SK-N-SH (cell line): ENCODE measurements around the gene POP7. TPM values are rescaled to one million over a fixed set of nuclear protein-coding genes. Genes with fewer than 3 reads are reported as not detected.
A peak's percentile ranks its signal among the peaks of the same experiment; 100 is the strongest.

Experiments
- CTCF ChIA-PET: fragments of 300-600, 350-600 bp; formaldehyde crosslinking; extraction: SDS; loops from one replicate; lab custom pipeline; 2021; lab: Yijun Ruan, JAX
- POLR2A ChIA-PET: fragments of 350-600 bp; sonication (Branson Sonifier 250); formaldehyde crosslinking; extraction: SDS; loops from one replicate; lab custom pipeline; 2020; ENCODE audit warnings: antibody characterized with exemption, inconsistent platforms; lab: Yijun Ruan, JAX
- DNase-seq: peaks from one replicate; pipeline ENCODE4 v3.0.0; 2012
- H2AFZ ChIP-seq: fragments of 200-600 bp; sonication (generic); 2 replicates; pipeline ENCODE4 v1.8.1; 2016; ENCODE audit warnings: antibody characterized with exemption, mild to moderate bottlenecking, low read depth
- H3F3A ChIP-seq: fragments of 200-600 bp; sonication (generic); replicated peaks from 2 replicates; pipeline ENCODE3; 2016; ENCODE audit warnings: antibody characterized with exemption, mild to moderate bottlenecking; ENCODE audit not compliant: insufficient read depth
- H3K27ac ChIP-seq, 2 experiments: fragments of 200-500 bp in 1 of 2; fragments of 200-600 bp in 1 of 2; sonication (Bioruptor generic) in 1 of 2; sonication (generic), shearing (Covaris generic) in 1 of 2; 2 replicates each; pipeline versions ENCODE4 v1.5.1 to v1.6.1; 2014 to 2016; ENCODE audit warnings: low read depth in 2 of 2, inconsistent platforms in 1 of 2, low read length in 1 of 2, mild to moderate bottlenecking in 1 of 2, mixed read lengths in 1 of 2
- H3K27me3 ChIP-seq: fragments of 200-600 bp; sonication (generic), shearing (Covaris generic); 2 replicates; pipeline ENCODE4 v1.6.1; 2016; ENCODE audit warnings: mixed run types; ENCODE audit not compliant: insufficient read depth
- H3K36me3 ChIP-seq, 2 experiments: fragments of 200-500 bp in 1 of 2; fragments of 200-600 bp in 1 of 2; sonication (Bioruptor generic) in 1 of 2; sonication (generic) in 1 of 2; replicated peaks in 1 of 2; 2 replicates each; pipeline versions ENCODE3 to v1.5.1; 2014 to 2016; ENCODE audit warnings: low read length in 1 of 2, mild to moderate bottlenecking in 1 of 2; ENCODE audit not compliant: insufficient read depth in 2 of 2, control insufficient read depth in 1 of 2
- H3K4me1 ChIP-seq, 2 experiments: fragments of 200-500 bp in 1 of 2; fragments of 200-600 bp in 1 of 2; sonication (Bioruptor generic) in 1 of 2; sonication (generic), shearing (Covaris generic) in 1 of 2; 2 replicates each; pipeline versions ENCODE4 v1.5.1 to v1.6.1; 2014 to 2016; ENCODE audit warnings: low read depth in 1 of 2, low read length in 1 of 2, mixed run types in 1 of 2; ENCODE audit not compliant: insufficient read depth in 2 of 2, control insufficient read depth in 1 of 2
- H3K4me2 ChIP-seq: fragments of 200-600 bp; sonication (generic), shearing (Covaris generic); 2 replicates; pipeline ENCODE4 v1.6.1; 2017; ENCODE audit warnings: mixed run types
- H3K4me3 ChIP-seq, 2 experiments: fragments of 200-500 bp in 1 of 2; fragments of 200-600 bp in 1 of 2; sonication (Bioruptor generic) in 1 of 2; sonication (generic), shearing (Covaris generic) in 1 of 2; 2 replicates each; pipeline versions ENCODE4 v1.5.1 to v1.8.1; 2014 to 2016; ENCODE audit warnings: low read depth in 2 of 2, inconsistent platforms in 1 of 2, low read length in 1 of 2, mild to moderate bottlenecking in 1 of 2, mixed read lengths in 1 of 2, moderate library complexity in 1 of 2
- H3K79me2 ChIP-seq: fragments of 200-600 bp; sonication (generic); 2 replicates; pipeline ENCODE4 v1.8.1; 2017; ENCODE audit warnings: mild to moderate bottlenecking; ENCODE audit not compliant: insufficient read depth
- H3K9ac ChIP-seq: fragments of 200-600 bp; sonication (generic); 2 replicates; pipeline ENCODE4 v1.6.1; 2017; ENCODE audit warnings: mixed run types
- H3K9me2 ChIP-seq: fragments of 200-600 bp; sonication (generic); 2 replicates; pipeline ENCODE4 v1.6.1; 2017; ENCODE audit warnings: mixed run types
- H3K9me3 ChIP-seq: fragments of 200-600 bp; sonication (generic); 2 replicates; pipeline ENCODE4 v1.6.1; 2017; ENCODE audit warnings: mixed run types, mild to moderate bottlenecking, moderate library complexity
- H4K20me1 ChIP-seq: fragments of 200-600 bp; sonication (generic); 2 replicates; pipeline ENCODE4 v1.6.1; 2017; ENCODE audit warnings: mild to moderate bottlenecking, mixed run types; ENCODE audit not compliant: insufficient read depth
- GABPA ChIP-seq: IDR thresholded peaks from 2 replicates; pipeline ENCODE4 v1.4.0; 2012; ENCODE audit warnings: low read depth, mild to moderate bottlenecking
- GATA2 ChIP-seq: sonication (generic); formaldehyde crosslinking; IDR thresholded peaks from 2 replicates; pipeline ENCODE4 v1.5.0; 2020; ENCODE audit warnings: mild to moderate bottlenecking, missing genetic modification reagents
- MAX ChIP-seq: IDR thresholded peaks from 2 replicates; pipeline ENCODE4 v1.4.0; 2012; ENCODE audit warnings: low read depth
- MEF2A ChIP-seq: IDR thresholded peaks from 2 replicates; pipeline ENCODE4 v1.4.0; 2012; ENCODE audit warnings: low read depth, borderline replicate concordance
- REST ChIP-seq: IDR thresholded peaks from 2 replicates; pipeline ENCODE4 v1.6.1; 2012; ENCODE audit warnings: mild to moderate bottlenecking, low read depth, low read length, moderate library complexity
- SIN3A ChIP-seq: IDR thresholded peaks from 2 replicates; pipeline ENCODE4 v1.6.1; 2012; ENCODE audit warnings: low read depth, mild to moderate bottlenecking, low read length, moderate library complexity, borderline replicate concordance
- YY1 ChIP-seq: IDR thresholded peaks from 2 replicates; pipeline ENCODE4 v1.4.0; 2012; ENCODE audit warnings: low read depth, mild to moderate bottlenecking
- WGBS: methylation state at CpG from one replicate; pipeline ENCODE4 v1.1.6; 2017; ENCODE audit warnings: low lambda C conversion rate; 5-methylcytosine and 5-hydroxymethylcytosine counted together
- polyA plus RNA-seq, 3 experiments: library from polyadenylated mRNA; depleted of rRNA; stranded (reverse); fragments of >200 nt; gene quantifications; 2 replicates each; pipeline ENCODE4 v1.2.3, GENCODE V29; 2012
- TF ChIP-seq, protein P1 (sequence below): fragments of 150-350 bp; IDR thresholded peaks from 2 replicates; pipeline ENCODE4 v1.6.1; 2016; ENCODE audit warnings: mild to moderate bottlenecking, low read depth, low read length
- TF ChIP-seq, protein P2 (sequence below): IDR thresholded peaks from 2 replicates; pipeline ENCODE4 v1.4.0; 2012; ENCODE audit warnings: low read depth, borderline replicate concordance

Gene POP7
- polyA plus RNA-seq, 1 of the 3 experiments (the other 2 are of a cell fraction), result 81.8 TPM

DNA sequence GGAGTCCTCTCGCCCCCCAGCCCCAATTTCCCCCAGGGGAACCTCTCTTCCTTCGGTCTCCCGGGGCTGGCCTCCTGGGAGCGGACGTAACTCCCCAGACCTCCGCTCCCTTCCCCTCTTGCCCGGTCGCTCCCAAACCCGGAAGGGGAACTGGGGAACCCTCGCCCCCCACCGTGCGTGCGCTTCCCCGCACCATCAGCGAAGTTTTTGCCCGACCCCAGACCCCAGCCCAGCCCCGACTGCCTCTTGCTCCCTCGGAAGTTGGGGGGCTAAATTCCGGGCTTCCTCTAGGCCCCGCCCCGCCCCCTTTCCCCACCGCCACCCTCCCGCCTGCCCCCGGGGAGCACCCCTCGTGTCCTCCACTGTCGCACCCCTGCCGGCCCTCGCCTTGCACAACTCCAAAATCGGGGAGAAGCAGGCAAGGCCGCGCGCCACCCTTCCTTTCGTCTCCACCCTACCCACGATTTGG, 31.9 kb upstream of the POP7 start:
- TF ChIP-seq, protein P1, sequence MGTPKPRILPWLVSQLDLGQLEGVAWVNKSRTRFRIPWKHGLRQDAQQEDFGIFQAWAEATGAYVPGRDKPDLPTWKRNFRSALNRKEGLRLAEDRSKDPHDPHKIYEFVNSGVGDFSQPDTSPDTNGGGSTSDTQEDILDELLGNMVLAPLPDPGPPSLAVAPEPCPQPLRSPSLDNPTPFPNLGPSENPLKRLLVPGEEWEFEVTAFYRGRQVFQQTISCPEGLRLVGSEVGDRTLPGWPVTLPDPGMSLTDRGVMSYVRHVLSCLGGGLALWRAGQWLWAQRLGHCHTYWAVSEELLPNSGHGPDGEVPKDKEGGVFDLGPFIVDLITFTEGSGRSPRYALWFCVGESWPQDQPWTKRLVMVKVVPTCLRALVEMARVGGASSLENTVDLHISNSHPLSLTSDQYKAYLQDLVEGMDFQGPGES, result no peak
- TF ChIP-seq MEF2A (no peak), YY1 (no peak), MAX (peak; percentile 27; the same call in 1 of the 2 replicates), REST (no peak), SIN3A (0 out of 2 replicates have a peak, but pooled peaks have one; percentile 9), GABPA (peak; percentile 37; the same call in 1 of the 2 replicates), GATA2 (CRISPR knock-in tag) (no peak)
- TF ChIP-seq, protein P2, sequence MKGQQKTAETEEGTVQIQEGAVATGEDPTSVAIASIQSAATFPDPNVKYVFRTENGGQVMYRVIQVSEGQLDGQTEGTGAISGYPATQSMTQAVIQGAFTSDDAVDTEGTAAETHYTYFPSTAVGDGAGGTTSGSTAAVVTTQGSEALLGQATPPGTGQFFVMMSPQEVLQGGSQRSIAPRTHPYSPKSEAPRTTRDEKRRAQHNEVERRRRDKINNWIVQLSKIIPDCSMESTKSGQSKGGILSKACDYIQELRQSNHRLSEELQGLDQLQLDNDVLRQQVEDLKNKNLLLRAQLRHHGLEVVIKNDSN, result no peak
- Histone ChIP-seq H3K9ac (peak overlapping the region; percentile 87), H3K4me1 (peaks cover 0 to 24% of the 10 kb centered on the region in 2 experiments; a peak in 1 of 4 replicates), H3K27me3 (no peaks in the 10 kb centered on the region), H3K9me3 (no peaks in the 10 kb centered on the region), H3K4me2 (peak overlapping the region; percentile 95), H3K79me2 (peaks cover 44% of the 10 kb centered on the region), H2AFZ (peak overlapping the region; percentile 75; the same call in 1 of the 2 replicates), H3K27ac (peak overlapping the region; percentile 90 to 94), H3K9me2 (no peaks in the 10 kb centered on the region), H4K20me1 (peaks cover 33% of the 10 kb centered on the region), H3F3A (peaks cover 31% of the 10 kb centered on the region), H3K36me3 (peaks cover 13 to 23% of the 10 kb centered on the region in 2 experiments), H3K4me3 (peak overlapping the region; percentile 83 to 98)
- ChIA-PET CTCF (interaction anchor here (0.7 to 10.5 kb wide), 7 partner anchors 12 to 45 kb away, joined by 3 to 227 read pairs (median 5); partner anchors contain the start of genes ACTL6B, GIGYF1 and POP7), POLR2A (interaction anchor here (0.8 to 6.3 kb wide), 4 partner anchors 9 to 61 kb away, joined by 3 to 23 read pairs (median 6); partner anchors contain the start of genes ACTL6B and MOSPD3)
- DNase-seq, result peak; percentile 69
- 0% methylated on average over 22 of the region's 34 CpGs for WGBS
